HCT116 (cell line): ENCODE results near the gene LINGO3. TPM values are rescaled to one million over a fixed set of nuclear protein-coding genes. Genes with fewer than 3 reads are reported as not detected.

Source experiments
- ATAC-seq: fragments of 200-7000 bp; cut with Tn5 transposase; 2 replicates; pipeline ENCODE4 v1.9.1; 2020; ENCODE audit warnings: mild to moderate bottlenecking, moderate library complexity
- BruUV-seq: library from RNA; stranded (reverse); fragments of 400-500 nt; replicated peaks from 2 replicates; lab custom pipeline; 2021; lab: Mats Ljungman, UMichigan
- CTCF ChIA-PET: fragments of 300-600 bp; sonication (Branson Sonifier 250); formaldehyde crosslinking; loops from one replicate; lab custom pipeline; 2021; ENCODE audit warnings: antibody characterized with exemption; lab: Charles Lee
- POLR2A ChIA-PET: fragments of 300-600, 350-600 bp; sonication (Branson Sonifier 250); formaldehyde crosslinking; loops from one replicate; lab custom pipeline; 2021; ENCODE audit warnings: antibody characterized with exemption; lab: Charles Lee
- RAD21 ChIA-PET, 2 experiments: fragments of 300-600 bp; sonication (Branson Sonifier 250); formaldehyde crosslinking; loops; one replicate each; lab custom pipeline; 2023; ENCODE audit warnings: low total read pairs in 2 of 2; ENCODE audit not compliant: uncharacterized antibody in 2 of 2, unreplicated experiment in 2 of 2, low non-redundant PET in 1 of 2; lab: Charles Lee
- DNase-seq: peaks from one replicate; pipeline ENCODE4 v3.0.0-alpha.2; 2010; ENCODE audit warnings: low read depth, low spot score
- H2AFZ ChIP-seq: fragments of 200-600 bp; shearing (Covaris generic), sonication (generic); 2 replicates; pipeline ENCODE4 v1.6.1; 2017; ENCODE audit warnings: low read depth, mixed run types, mixed read lengths, antibody characterized with exemption, low read length; ENCODE audit not compliant: poor library complexity, severe bottlenecking
- H3K27ac ChIP-seq: 2 replicates; pipeline ENCODE4 v1.5.1; 2012; ENCODE audit warnings: low read depth, low read length
- H3K27me3 ChIP-seq: fragments of 200-600 bp; sonication (generic); 2 replicates; pipeline ENCODE4 v1.6.1; 2016; ENCODE audit warnings: mixed run types, low read length, mixed read lengths; ENCODE audit not compliant: insufficient read depth
- H3K36me3 ChIP-seq, 2 experiments: fragments of 200-500 bp in 1 of 2; fragments of 200-600 bp in 1 of 2; sonication (Bioruptor generic) in 1 of 2; sonication (generic) in 1 of 2; 2 replicates each; pipeline versions ENCODE4 v1.5.1 to v1.6.1; 2014 to 2016; ENCODE audit warnings: low read length in 2 of 2, inconsistent platforms in 1 of 2, mixed read lengths in 1 of 2, mixed run types in 1 of 2; ENCODE audit not compliant: insufficient read depth in 2 of 2, control insufficient read depth in 1 of 2
- H3K4me1 ChIP-seq, 2 experiments: fragments of 200-600 bp in 1 of 2; sonication (generic) in 1 of 2; 2 replicates each; pipeline versions ENCODE4 v1.5.1 to v1.6.1; 2012 to 2017; ENCODE audit warnings: low read length in 2 of 2, inconsistent platforms in 1 of 2, mild to moderate bottlenecking in 1 of 2, mixed read lengths in 1 of 2, mixed run types in 1 of 2, moderate library complexity in 1 of 2; ENCODE audit not compliant: insufficient read depth in 2 of 2, control insufficient read depth in 1 of 2
- H3K4me2 ChIP-seq: fragments of 200-600 bp; sonication (generic); 2 replicates; pipeline ENCODE4 v1.6.1; 2017; ENCODE audit warnings: mixed run types, low read length, mixed read lengths
- H3K4me3 ChIP-seq, 2 experiments: fragments of 200-600 bp in 1 of 2; sonication (generic) in 1 of 2; replicated peaks in 1 of 2; 2 replicates each; pipeline ENCODE4 v1.5.1; 2011 to 2016; ENCODE audit warnings: low read length in 2 of 2, control low read depth in 1 of 2, low read depth in 1 of 2, mild to moderate bottlenecking in 1 of 2, mixed read lengths in 1 of 2, mixed run types in 1 of 2
- H3K79me2 ChIP-seq: fragments of 200-600 bp; sonication (generic); 2 replicates; pipeline ENCODE4 v1.6.1; 2017; ENCODE audit warnings: mild to moderate bottlenecking, mixed run types, low read length, moderate library complexity, mixed read lengths; ENCODE audit not compliant: insufficient read depth
- H3K9ac ChIP-seq: fragments of 200-600 bp; sonication (generic); 2 replicates; pipeline ENCODE4 v1.6.1; 2016; ENCODE audit warnings: low read length, mixed read lengths
- H3K9me2 ChIP-seq: fragments of 200-600 bp; sonication (generic), shearing (Covaris generic); 2 replicates; pipeline ENCODE4 v1.6.1; 2017; ENCODE audit warnings: mixed run types, mild to moderate bottlenecking, moderate library complexity; ENCODE audit not compliant: insufficient read depth
- H3K9me3 ChIP-seq, 2 experiments: fragments of 200-500 bp in 1 of 2; fragments of 200-600 bp in 1 of 2; sonication (Bioruptor generic) in 1 of 2; sonication (generic) in 1 of 2; 2 replicates each; pipeline ENCODE4 v1.6.1; 2014 to 2017; ENCODE audit warnings: low read length in 2 of 2, mixed read lengths in 2 of 2, inconsistent platforms in 1 of 2, low read depth in 1 of 2, mild to moderate bottlenecking in 1 of 2, mixed run types in 1 of 2, moderate library complexity in 1 of 2; ENCODE audit not compliant: control insufficient read depth in 1 of 2, insufficient read depth in 1 of 2
- H4K20me1 ChIP-seq: fragments of 200-600 bp; sonication (generic), shearing (Covaris generic); 2 replicates; pipeline ENCODE4 v1.6.1; 2017; ENCODE audit warnings: mixed run types, mild to moderate bottlenecking, moderate library complexity; ENCODE audit not compliant: insufficient read depth
- CEBPB ChIP-seq: IDR thresholded peaks from 2 replicates; pipeline ENCODE4 v1.6.1; 2012; ENCODE audit warnings: low read depth
- CTCF ChIP-seq, 3 experiments: fragments of 200-600 bp in 1 of 3; sonication (generic) in 1 of 3; IDR thresholded peaks in 2 of 3; conservative IDR thresholded peaks in 1 of 3; 2 replicates each; pipeline ENCODE4 v1.5.1; 2012 to 2017; ENCODE audit warnings: low read depth in 2 of 3, low read length in 2 of 3, antibody characterized with exemption in 1 of 3, borderline replicate concordance in 1 of 3, control low read depth in 1 of 3, mild to moderate bottlenecking in 1 of 3, mixed read lengths in 1 of 3, mixed run types in 1 of 3, moderate library complexity in 1 of 3; ENCODE audit not compliant: insufficient read depth in 1 of 3
- EGR1 ChIP-seq: IDR thresholded peaks from 2 replicates; pipeline ENCODE4 v1.6.1; 2012; ENCODE audit warnings: low read depth
- EZH2 ChIP-seq: fragments of 200-600 bp; sonication (generic); IDR thresholded peaks from 2 replicates; pipeline ENCODE4 v1.6.1; 2017; ENCODE audit warnings: antibody characterized with exemption, mixed run types
- EZH2phosphoT487 ChIP-seq: fragments of 200-600 bp; IDR thresholded peaks from 2 replicates; pipeline ENCODE4 v1.6.1; 2018; ENCODE audit warnings: antibody characterized with exemption, borderline replicate concordance
- JUND ChIP-seq: IDR thresholded peaks from 2 replicates; pipeline ENCODE4 v1.6.1; 2012
- POLR2A ChIP-seq: IDR thresholded peaks from 2 replicates; pipeline ENCODE4 v1.7.0; 2011; ENCODE audit warnings: borderline replicate concordance; ENCODE audit not compliant: insufficient read depth, insufficient read length; ENCODE audit errors: extremely low read depth
- POLR2AphosphoS5 ChIP-seq: IDR thresholded peaks from 2 replicates; pipeline ENCODE4 v1.6.1; 2011; ENCODE audit warnings: mild to moderate bottlenecking, low read depth, low read length, moderate library complexity
- SIN3A ChIP-seq: IDR thresholded peaks from 2 replicates; pipeline ENCODE4 v1.6.1; 2012; ENCODE audit warnings: low read depth
- SP1 ChIP-seq: IDR thresholded peaks from 2 replicates; pipeline ENCODE4 v1.6.1; 2012; ENCODE audit warnings: low read depth
- YY1 ChIP-seq: IDR thresholded peaks from 2 replicates; pipeline ENCODE4 v1.6.1; 2011; ENCODE audit warnings: low read length, low read depth, moderate library complexity, mild to moderate bottlenecking; ENCODE audit not compliant: insufficient replicate concordance; ENCODE audit errors: extremely low read depth
- ZFX ChIP-seq: fragments of 450-650 bp; IDR thresholded peaks from 2 replicates; pipeline ENCODE4 v1.6.1; 2017
- intact Hi-C: fragments of 100-400 bp; cut with micrococcal nuclease; formaldehyde crosslinking; loops from 2 replicates; pipeline ENCODE4 v1.10.0; 2022
- total RNA-seq: library from RNA; stranded (reverse); gene quantifications from one replicate; pipeline ENCODE4 v1.2.1, GENCODE V29; 2021; ENCODE audit not compliant: unreplicated experiment
- TF ChIP-seq, protein P1 (sequence below): IDR thresholded peaks from 2 replicates; pipeline ENCODE4 v1.6.1; 2011; ENCODE audit warnings: mild to moderate bottlenecking, low read length, moderate library complexity; ENCODE audit not compliant: insufficient replicate concordance; ENCODE audit errors: extremely low read depth
- TF ChIP-seq, protein P2 (sequence below): IDR thresholded peaks from 2 replicates; pipeline ENCODE4 v1.6.1; 2012

LINGO3 gene
- total RNA-seq, 1 experiment from 2014 or later: not detected

- peak; percentile 98 for TF ChIP-seq YY1
- peak; percentile 43; the same call in 1 of the 2 replicates for TF ChIP-seq JUND
- peak; percentile 97 for TF ChIP-seq SIN3A
- TF ChIP-seq, protein P1, sequence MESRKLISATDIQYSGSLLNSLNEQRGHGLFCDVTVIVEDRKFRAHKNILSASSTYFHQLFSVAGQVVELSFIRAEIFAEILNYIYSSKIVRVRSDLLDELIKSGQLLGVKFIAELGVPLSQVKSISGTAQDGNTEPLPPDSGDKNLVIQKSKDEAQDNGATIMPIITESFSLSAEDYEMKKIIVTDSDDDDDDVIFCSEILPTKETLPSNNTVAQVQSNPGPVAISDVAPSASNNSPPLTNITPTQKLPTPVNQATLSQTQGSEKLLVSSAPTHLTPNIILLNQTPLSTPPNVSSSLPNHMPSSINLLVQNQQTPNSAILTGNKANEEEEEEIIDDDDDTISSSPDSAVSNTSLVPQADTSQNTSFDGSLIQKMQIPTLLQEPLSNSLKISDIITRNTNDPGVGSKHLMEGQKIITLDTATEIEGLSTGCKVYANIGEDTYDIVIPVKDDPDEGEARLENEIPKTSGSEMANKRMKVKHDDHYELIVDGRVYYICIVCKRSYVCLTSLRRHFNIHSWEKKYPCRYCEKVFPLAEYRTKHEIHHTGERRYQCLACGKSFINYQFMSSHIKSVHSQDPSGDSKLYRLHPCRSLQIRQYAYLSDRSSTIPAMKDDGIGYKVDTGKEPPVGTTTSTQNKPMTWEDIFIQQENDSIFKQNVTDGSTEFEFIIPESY: peak; percentile 31
- TF ChIP-seq ZFX: peak; percentile 18; the same call in 1 of the 2 replicates
- TF ChIP-seq POLR2AphosphoS5: peak; percentile 100
- TF ChIP-seq, protein P2, sequence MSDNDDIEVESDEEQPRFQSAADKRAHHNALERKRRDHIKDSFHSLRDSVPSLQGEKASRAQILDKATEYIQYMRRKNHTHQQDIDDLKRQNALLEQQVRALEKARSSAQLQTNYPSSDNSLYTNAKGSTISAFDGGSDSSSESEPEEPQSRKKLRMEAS: peak; percentile 76
- TF ChIP-seq EZH2: no peak
- no peak for TF ChIP-seq CEBPB
- peak in 1 of 3 experiments; percentile 7; a peak in 1 of 6 replicates for TF ChIP-seq CTCF (IDR thresholded peaks at IDR 0.05 in 2 of 3, conservative IDR thresholded peaks at IDR 0.05 in 1 of 3; ENCODE audit: borderline replicate concordance in 1 of 3, insufficient read depth in 1 of 3, low read depth in 2 of 3, low read length in 2 of 3)
- TF ChIP-seq EGR1: peak; percentile 90
- TF ChIP-seq EZH2phosphoT487: no peak
- peak; percentile 94 for TF ChIP-seq SP1
- TF ChIP-seq POLR2A: peak; percentile 96
- peak; percentile 85 for DNase-seq
- intact Hi-C loops: loop anchor here (5.0 kb wide), 1 partner anchor 102 kb away; no protein-coding TSS in a partner anchor
Observed at GRCh38 chr19:2269244-2270156, 38.5 kb downstream of the LINGO3 start.

More at GRCh38 chr19:2269244-2270156, 38.5 kb downstream of the LINGO3 start:
- no peaks in the 10 kb centered on the region for H3K9me2 ChIP-seq
- peak overlapping the region; percentile 99 for H3K9ac ChIP-seq
- ChIA-PET RAD21 (no interaction called here), POLR2A (interaction anchor here (0.8 to 1.3 kb wide), 4 partner anchors 8 to 128 kb away, joined by 3 to 4 read pairs (median 4); no protein-coding TSS in a partner anchor), CTCF (interaction anchor here (1.4 kb wide), 1 partner anchor 9 kb away, joined by 4 read pairs; no protein-coding TSS in a partner anchor)
- peak; percentile 87 for ATAC-seq
- peaks cover 18% of the 10 kb centered on the region; the same call in 1 of the 2 replicates for H4K20me1 ChIP-seq
- no peaks in the 10 kb centered on the region for H3K27me3 ChIP-seq
- H3K9me3 ChIP-seq: no peaks in the 10 kb centered on the region
- peak overlapping the region; percentile 97 to 98 for H3K4me3 ChIP-seq
- peaks cover 22 to 49% of the 10 kb centered on the region in 2 experiments for H3K4me1 ChIP-seq
- peaks cover 50% of the 10 kb centered on the region for H3K79me2 ChIP-seq
- H3K27ac ChIP-seq: peak overlapping the region; percentile 98
- peaks cover 12 to 28% of the 10 kb centered on the region in 2 experiments; a peak in 2 of 4 replicates for H3K36me3 ChIP-seq
- BruUV-seq: TSS peak; percentile 76
- H2AFZ ChIP-seq: no peak overlapping the region
- H3K4me2 ChIP-seq: peak overlapping the region; percentile 87
